Left lung (tissue), 10 donors: ENCODE data around the gene CGRRF1. TPM values are rescaled to one million over a fixed set of nuclear protein-coding genes. Genes with fewer than 3 reads are reported as not detected.

Source experiments
- ATAC-seq: fragments of 200-7000 bp; cut with Tn5 transposase; one replicate; pipeline ENCODE4 v1.9.1; 2020; ENCODE audit warnings: moderate library complexity
- DNase-seq, 4 donors: peaks; one replicate each; pipeline ENCODE4 v3.0.0-alpha.2; 2013 to 2020
- H3K27ac ChIP-seq, 2 donors: fragments of 200-600 bp; sonication (generic) in 1 of 2; one replicate each; pipeline versions ENCODE4 v1.5.0 to v1.8.0; 2020 to 2021
- H3K27me3 ChIP-seq, 2 donors: fragments of 200-600 bp; sonication (generic) in 1 of 2; one replicate each; pipeline versions ENCODE4 v1.5.0 to v1.8.0; 2020 to 2021
- H3K36me3 ChIP-seq, 2 donors: fragments of 200-600 bp; sonication (generic) in 1 of 2; one replicate each; pipeline versions ENCODE4 v1.5.0 to v1.8.0; 2020 to 2021
- H3K4me1 ChIP-seq, 2 donors: fragments of 200-600 bp; one replicate each; pipeline ENCODE4 v1.8.0; 2021
- H3K4me3 ChIP-seq, 2 donors: fragments of 200-600 bp; sonication (generic) in 1 of 2; one replicate each; pipeline versions ENCODE4 v1.5.0 to v1.8.0; 2020 to 2021; ENCODE audit warnings: mild to moderate bottlenecking in 1 of 2
- H3K9me3 ChIP-seq, 2 donors: fragments of 200-600 bp; sonication (generic) in 1 of 2; one replicate each; pipeline versions ENCODE4 v1.5.0 to v1.8.0; 2020 to 2021
- intact Hi-C, 2 donors: fragments of 100-400 bp; cut with DNase I; formaldehyde crosslinking; loops; one replicate each; pipeline versions ENCODE4 v1.11.2 to v1.14.2; 2022
- polyA plus RNA-seq, 6 donors: library from polyadenylated mRNA; unstranded; fragments of 120-200 nt; gene quantifications; one replicate each; pipeline ENCODE4 v1.2.1, GENCODE V29; 2013; ENCODE audit not compliant: insufficient read length in 6 of 6
- total RNA-seq, 2 donors: library from RNA; stranded (reverse); fragmentation: NEBNext Ultra II Directional; extraction: Animal tissue kit (Norgen Biotek cat#: 25700); gene quantifications; one replicate each; pipeline ENCODE4 v1.2.1, GENCODE V29; 2021
- TF ChIP-seq, protein P1 (sequence below), 2 donors: fragments of 200-600 bp; sonication (generic) in 1 of 2; IDR thresholded peaks; one replicate each; pipeline versions ENCODE4 v1.5.0 to v1.8.0; 2021; ENCODE audit warnings: antibody characterized with exemption in 2 of 2
- donor health status: DM: no; HTN: yes; CAD: no.
- donor health status: DM: no; HTN: no; CAD: no.

Gene CGRRF1
- total and polyA plus RNA-seq, 8 donors, result 17.5 to 31.7 (median 25.4) TPM

DNA sequence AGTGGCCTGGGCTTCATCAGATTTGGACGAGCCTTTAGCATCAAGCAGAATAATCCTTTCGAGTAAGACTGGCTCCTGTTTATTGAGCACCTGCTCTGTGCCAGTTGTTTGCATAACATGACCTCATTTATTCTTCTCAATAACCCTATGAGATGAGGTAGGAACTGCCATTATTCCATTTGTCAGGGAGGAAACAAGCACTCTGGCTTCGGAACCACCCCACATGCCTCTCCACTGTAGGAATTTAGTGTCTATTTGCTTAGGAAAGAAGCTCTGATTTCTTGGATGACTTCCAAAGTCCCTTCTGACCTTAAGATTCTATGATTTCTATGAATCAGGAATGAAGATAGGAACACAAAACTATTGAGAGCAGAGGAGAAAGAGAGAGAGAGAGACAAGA, 68.3 kb downstream of the CGRRF1 start:
- Histone ChIP-seq H3K9me3 (peaks cover 0 to 4% of the 10 kb centered on the region in 2 donors), H3K4me1 (no peaks in the 10 kb centered on the region), H3K4me3 (no peak overlapping the region), H3K27me3 (no peaks in the 10 kb centered on the region), H3K36me3 (no peaks in the 10 kb centered on the region), H3K27ac (no peak overlapping the region)
- TF ChIP-seq, protein P1, sequence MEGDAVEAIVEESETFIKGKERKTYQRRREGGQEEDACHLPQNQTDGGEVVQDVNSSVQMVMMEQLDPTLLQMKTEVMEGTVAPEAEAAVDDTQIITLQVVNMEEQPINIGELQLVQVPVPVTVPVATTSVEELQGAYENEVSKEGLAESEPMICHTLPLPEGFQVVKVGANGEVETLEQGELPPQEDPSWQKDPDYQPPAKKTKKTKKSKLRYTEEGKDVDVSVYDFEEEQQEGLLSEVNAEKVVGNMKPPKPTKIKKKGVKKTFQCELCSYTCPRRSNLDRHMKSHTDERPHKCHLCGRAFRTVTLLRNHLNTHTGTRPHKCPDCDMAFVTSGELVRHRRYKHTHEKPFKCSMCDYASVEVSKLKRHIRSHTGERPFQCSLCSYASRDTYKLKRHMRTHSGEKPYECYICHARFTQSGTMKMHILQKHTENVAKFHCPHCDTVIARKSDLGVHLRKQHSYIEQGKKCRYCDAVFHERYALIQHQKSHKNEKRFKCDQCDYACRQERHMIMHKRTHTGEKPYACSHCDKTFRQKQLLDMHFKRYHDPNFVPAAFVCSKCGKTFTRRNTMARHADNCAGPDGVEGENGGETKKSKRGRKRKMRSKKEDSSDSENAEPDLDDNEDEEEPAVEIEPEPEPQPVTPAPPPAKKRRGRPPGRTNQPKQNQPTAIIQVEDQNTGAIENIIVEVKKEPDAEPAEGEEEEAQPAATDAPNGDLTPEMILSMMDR (IDR thresholded peaks at IDR 0.05), result no peak
- DNase-seq, result no peak
- ATAC-seq, result no peak
- intact Hi-C loops, result loop anchor here in 1 of 2 donors (10.0 kb wide), 2 partner anchors 57 to 117 kb away; no protein-coding TSS in a partner anchor

GRCh38 chr14:54579621-54580020, 69.9 kb downstream of the CGRRF1 start:
- ATAC-seq (peak; percentile 81), DNase-seq (no peak)
- Histone ChIP-seq H3K36me3 (no peaks in the 10 kb centered on the region), H3K27me3 (no peaks in the 10 kb centered on the region), H3K9me3 (no peaks in the 10 kb centered on the region), H3K4me3 (no peak overlapping the region), H3K4me1 (no peaks in the 10 kb centered on the region), H3K27ac (no peak overlapping the region)
- intact Hi-C loops, result loop anchor here in 1 of 2 donors (10.0 kb wide), 2 partner anchors 55 to 115 kb away; no protein-coding TSS in a partner anchor
- TF ChIP-seq, protein P1 (IDR thresholded peaks at IDR 0.05), result no peak

DNA sequence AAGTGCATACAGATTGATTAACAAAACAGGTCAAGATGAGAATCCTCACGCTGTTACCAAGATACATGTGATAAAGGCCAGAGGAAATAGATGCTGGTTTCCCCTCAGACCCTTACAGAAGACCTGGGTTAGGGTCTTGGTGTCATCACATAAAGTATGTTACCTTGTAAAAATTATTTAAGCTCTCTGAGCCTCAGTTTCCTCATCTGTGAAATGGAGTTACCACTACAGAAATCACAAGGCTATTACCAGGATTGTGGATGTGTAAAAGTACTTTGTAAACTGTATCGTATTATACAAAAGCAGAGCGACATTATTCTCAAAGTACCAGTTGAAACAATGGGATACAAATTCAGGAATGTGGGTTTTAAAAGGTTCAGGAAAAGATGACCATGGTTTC, 71.2 kb downstream of the CGRRF1 start:
- intact Hi-C loops, result no loop called here
- Histone ChIP-seq H3K4me3 (no peak overlapping the region), H3K27ac (no peak overlapping the region), H3K27me3 (no peaks in the 10 kb centered on the region), H3K9me3 (no peaks in the 10 kb centered on the region), H3K36me3 (no peaks in the 10 kb centered on the region), H3K4me1 (no peaks in the 10 kb centered on the region)
- no peak for ATAC-seq
- no peak for DNase-seq
- TF ChIP-seq, protein P1 (IDR thresholded peaks at IDR 0.05), result no peak

- Histone ChIP-seq H3K4me3 (no peak overlapping the region), H3K27ac (no peak overlapping the region), H3K36me3 (no peaks in the 10 kb centered on the region), H3K27me3 (no peaks in the 10 kb centered on the region), H3K4me1 (no peaks in the 10 kb centered on the region), H3K9me3 (no peaks in the 10 kb centered on the region)
- DNase-seq, result no peak
- TF ChIP-seq, protein P1 (IDR thresholded peaks at IDR 0.05), result no peak
- intact Hi-C loops, result no loop called here
- ATAC-seq, result no peak
These were observed 72.6 kb downstream of the CGRRF1 start for GRCh38 chr14:54582334-54582733.

DNA sequence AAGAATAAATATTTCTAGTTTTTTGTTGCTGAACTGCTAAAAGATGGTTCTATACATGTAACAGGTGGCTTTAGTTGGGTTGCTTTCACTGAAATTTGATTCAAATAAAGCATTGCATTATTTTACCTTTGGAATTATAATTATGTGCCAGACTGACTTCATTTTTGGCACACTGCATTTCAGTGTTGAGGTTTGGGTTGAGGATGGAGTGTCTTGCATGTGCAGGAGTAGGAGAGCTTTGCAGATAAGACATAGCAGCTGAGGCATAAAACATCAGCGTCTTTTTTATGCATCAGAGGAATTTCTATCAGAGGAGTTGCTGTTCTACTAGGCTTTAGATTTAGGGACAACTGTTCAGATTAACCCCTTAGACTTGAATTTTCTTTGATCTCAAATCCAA, 74.4 kb downstream of the CGRRF1 start:
- Histone ChIP-seq H3K27ac (no peak overlapping the region), H3K36me3 (no peaks in the 10 kb centered on the region), H3K27me3 (no peaks in the 10 kb centered on the region), H3K9me3 (no peaks in the 10 kb centered on the region), H3K4me1 (no peaks in the 10 kb centered on the region), H3K4me3 (no peak overlapping the region)
- TF ChIP-seq, protein P1 (IDR thresholded peaks at IDR 0.05), result no peak
- DNase-seq (no peak), ATAC-seq (no peak)
- intact Hi-C loops, result no loop called here
